K562 (cell line): ENCODE measurements around the gene DCLK2. TPM values are rescaled to one million over a fixed set of nuclear protein-coding genes. Genes with fewer than 3 reads are reported as not detected.

Source experiments
- AFF1 ChIP-seq, 2 experiments: fragments of 450-650 bp; IDR thresholded peaks; 2 replicates each; pipeline ENCODE4 v1.6.1; 2018; ENCODE audit warnings: mild to moderate bottlenecking in 2 of 2, low read depth in 1 of 2; ENCODE audit not compliant: partially characterized antibody in 2 of 2
- ATF2 ChIP-seq: sonication (generic); formaldehyde crosslinking; IDR thresholded peaks from 2 replicates; pipeline ENCODE4 v1.8.1; 2022; ENCODE audit warnings: missing genetic modification reagents
- ATF3 ChIP-seq, 2 experiments: fragments of 450-650 bp in 1 of 2; sonication (generic) in 1 of 2; formaldehyde crosslinking in 1 of 2; IDR thresholded peaks in 1 of 2; conservative IDR thresholded peaks in 1 of 2; 2 replicates each; pipeline versions ENCODE4 v1.6.1 to v1.8.1; 2016 to 2023; ENCODE audit warnings: mild to moderate bottlenecking in 2 of 2, moderate library complexity in 2 of 2, inconsistent platforms in 1 of 2, missing genetic modification reagents in 1 of 2
- ATF7 ChIP-seq: fragments of 450-650 bp; IDR thresholded peaks from 2 replicates; pipeline ENCODE4 v1.7.1; 2014; ENCODE audit warnings: mild to moderate bottlenecking, moderate library complexity
- CBX5 ChIP-seq: IDR thresholded peaks from 2 replicates; pipeline ENCODE4 v1.6.1; 2014; ENCODE audit warnings: low read depth, borderline replicate concordance
- GTF2A2 ChIP-seq: IDR thresholded peaks from 2 replicates; pipeline ENCODE4 v1.6.1; 2016; ENCODE audit warnings: mild to moderate bottlenecking, missing genetic modification characterization, missing compliant biosample characterization
- HDAC1 ChIP-seq, 2 experiments: fragments of 450-650 bp; IDR thresholded peaks; 2 replicates each; pipeline ENCODE4 v1.6.1; 2016 to 2017; ENCODE audit warnings: inconsistent platforms in 1 of 2, mild to moderate bottlenecking in 1 of 2, moderate library complexity in 1 of 2
- HDAC6 ChIP-seq: IDR thresholded peaks from 2 replicates; pipeline ENCODE4 v1.6.1; 2012; ENCODE audit warnings: low read depth, mild to moderate bottlenecking, control low read depth, inconsistent platforms, low read length, moderate library complexity
- HINFP ChIP-seq: fragments of 450-650 bp; conservative IDR thresholded peaks from 2 replicates; pipeline ENCODE4 v1.6.1; 2016; ENCODE audit warnings: missing genetic modification characterization, low read depth, mild to moderate bottlenecking, control low read depth, missing compliant biosample characterization
- HMGXB4 ChIP-seq: sonication (generic); formaldehyde crosslinking; IDR thresholded peaks from 2 replicates; pipeline ENCODE4 v1.8.1; 2023; ENCODE audit warnings: mild to moderate bottlenecking, missing genetic modification reagents
- HNRNPK ChIP-seq: fragments of 200-400 bp; formaldehyde crosslinking; IDR thresholded peaks from one replicate; pipeline ENCODE4 v1.6.1; 2018; ENCODE audit warnings: mild to moderate bottlenecking, low read depth, low read length; ENCODE audit not compliant: poor library complexity, severe bottlenecking
- NR3C1 ChIP-seq: sonication (generic); formaldehyde crosslinking; IDR thresholded peaks from 2 replicates; pipeline ENCODE4 v1.8.1; 2022; ENCODE audit warnings: missing genetic modification reagents
- SIRT6 ChIP-seq: IDR thresholded peaks from one replicate; pipeline ENCODE4 v1.6.1; 2012; ENCODE audit warnings: low read depth, mild to moderate bottlenecking, control low read depth, inconsistent platforms, low read length, moderate library complexity
- TAF1 ChIP-seq: IDR thresholded peaks from 2 replicates; pipeline ENCODE4 v1.6.1; 2011; ENCODE audit warnings: mild to moderate bottlenecking, low read length, moderate library complexity; ENCODE audit not compliant: insufficient read depth, control insufficient read depth, severe bottlenecking; ENCODE audit errors: extremely low read depth
- ZNF41 ChIP-seq: fragments of 250-450 bp; sonication (Bioruptor Pico); conservative IDR thresholded peaks from 2 replicates; pipeline ENCODE4 v1.4.0; 2020; ENCODE audit warnings: mild to moderate bottlenecking
- ZNF589 ChIP-seq: fragments of 200-800 bp; sonication (Bioruptor generic); IDR thresholded peaks from 2 replicates; pipeline ENCODE4 v1.6.1; 2016; ENCODE audit warnings: low read depth, missing genetic modification characterization, missing compliant biosample characterization
- ZNF699 ChIP-seq: fragments of 250-450 bp; sonication (Bioruptor Pico); IDR thresholded peaks from 2 replicates; pipeline ENCODE4 v1.8.0; 2021; ENCODE audit warnings: mild to moderate bottlenecking, moderate library complexity; ENCODE audit not compliant: insufficient replicate concordance
- polyA plus RNA-seq, 8 experiments: library from polyadenylated mRNA; depleted of rRNA in 4 of 8; stranded (reverse) in 5 of 8; unstranded in 3 of 8; fragments of >200 nt; fragmentation: Nextera tagmentation in 2 of 8; fragmentation: Illumina TruSeq in 1 of 8; extraction: Ambion mirVana in 2 of 8; extraction: Trizol in 1 of 8; gene quantifications; 2 replicates each; pipeline versions ENCODE4 v1.2.1 to v1.2.3, GENCODE V29; 2011 to 2014; ENCODE audit warnings: inconsistent platforms in 1 of 8, missing spikeins in 1 of 8
- total RNA-seq, 7 experiments: library from RNA; depleted of rRNA in 6 of 7; stranded (reverse); fragments of >200 nt in 6 of 7; fragmentation: Illumina TruSeq in 2 of 7; extraction: Trizol in 2 of 7; gene quantifications; 2 replicates each; pipeline versions ENCODE4 v1.2.1 to v1.2.3, GENCODE V29; 2011 to 2021; ENCODE audit warnings: low replicate concordance in 1 of 7

Gene DCLK2
- total and polyA plus RNA-seq, 9 of the 15 experiments (the other 6 are each of a cell fraction or from before 2014, with no cell fraction given) = not detected

- TF ChIP-seq ATF3 (IDR thresholded peaks at IDR 0.05) (peak; percentile 98), ATF3 (CRISPR knock-in tag; conservative IDR thresholded peaks at IDR 0.05) (peak; percentile 55; the same call in 1 of the 2 replicates), GTF2A2 (tag) (no peak), ZNF699 (CRISPR knock-in tag) (no peak), HMGXB4 (CRISPR knock-in tag) (no peak), CBX5 (no peak), NR3C1 (CRISPR knock-in tag) (no peak), AFF1 (IDR thresholded peaks at IDR 0.05; ENCODE audit: low read depth in 1 of 2, partially characterized antibody in 2 of 2) (peak in 1 of 2 experiments; percentile 55), ZNF41 (no peak), HINFP (tag) (no peak), ATF7 (peak; percentile 85), SIRT6 (no peak), ZNF589 (CRISPR knock-in tag) (peak; percentile 62; the same call in 1 of the 2 replicates), HNRNPK (no peak), TAF1 (no peak), HDAC1 (IDR thresholded peaks at IDR 0.05) (no peak), ATF2 (CRISPR knock-in tag) (no peak), HDAC6 (no peak)
These were observed 224.3 kb downstream of the DCLK2 start (continued) for GRCh38 chr4:150302553-150302952.
